ENCODE results near the gene KLF16.
"Not testable (repeated sequence)": the region's sequence is repeated elsewhere in the genome, so short reads cannot be mapped to it uniquely, and the experiment has no call there.

KLF16 gene

DNA sequence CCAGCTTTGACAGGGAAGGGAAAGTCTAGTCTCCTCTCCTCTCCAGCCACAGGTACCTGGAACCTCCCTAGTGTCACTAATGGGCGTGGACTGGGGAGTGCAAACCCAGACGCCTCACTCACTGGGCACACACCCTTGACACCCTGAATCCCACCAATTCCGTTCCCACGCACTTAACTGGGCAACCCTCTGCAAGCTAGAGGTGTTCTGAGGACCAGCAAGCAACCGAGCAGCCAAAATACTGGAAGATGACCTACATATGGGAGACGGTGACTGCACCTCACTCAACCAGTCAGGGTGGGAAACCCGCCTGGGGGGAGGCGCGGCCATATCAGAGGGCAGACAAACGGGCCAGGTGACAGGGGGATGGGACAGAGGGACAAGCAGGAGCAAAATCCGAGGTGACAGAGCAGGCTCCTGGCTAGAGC is 20.9 kb upstream of the KLF16 start:
- no peak for DNase-seq (ENCODE audit: low spot score)

- no peak for DNase-seq (ENCODE audit: low spot score)
Measured at GRCh38 chr19:1883784-1884183, 20.4 kb upstream of the KLF16 start.

DNA sequence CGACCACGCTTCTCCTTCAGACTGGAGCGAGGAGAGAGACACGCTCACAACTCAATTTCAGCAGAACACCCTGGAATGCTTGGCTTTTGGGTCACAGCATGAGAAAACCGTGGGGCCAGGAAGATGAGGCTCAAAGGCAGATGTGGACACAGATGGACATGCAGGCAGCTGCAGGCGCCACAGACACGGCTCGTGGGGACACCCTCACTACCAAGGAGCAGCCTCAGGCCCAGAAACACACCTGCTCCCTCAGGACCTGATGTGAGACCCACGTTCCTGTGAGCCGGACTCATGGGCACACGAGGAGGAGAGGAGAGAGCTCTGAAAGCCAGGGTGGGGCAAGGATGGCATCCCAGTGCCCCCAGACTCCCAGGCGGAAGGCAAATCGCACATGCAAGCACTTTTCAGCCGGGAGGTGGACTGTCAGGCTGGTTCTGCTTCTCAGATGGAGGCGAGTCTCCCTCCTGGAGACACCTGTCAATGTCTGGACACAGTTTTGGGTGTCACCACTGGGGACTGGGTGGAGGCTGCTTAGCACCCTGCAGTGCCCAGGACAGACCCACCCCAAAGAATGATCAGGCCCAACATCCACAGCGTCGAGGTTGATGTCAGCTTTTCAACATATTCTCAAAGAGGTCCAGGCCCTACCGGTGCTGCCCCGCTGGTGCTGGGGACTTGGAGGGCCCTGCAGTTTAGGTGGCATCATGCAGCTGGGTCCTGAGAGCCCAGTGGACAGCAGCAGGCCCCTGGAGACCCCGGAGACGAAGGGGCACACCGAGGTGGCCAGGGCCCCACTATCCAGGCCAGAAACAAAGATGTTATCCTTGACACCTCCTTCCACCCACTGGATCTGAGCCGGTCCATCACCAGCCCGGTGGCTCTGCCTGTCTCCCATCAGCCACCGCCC is 19.7 kb upstream of the KLF16 start:
- no peak for DNase-seq (ENCODE audit: low spot score)

- no peak for DNase-seq (ENCODE audit: low spot score)
Measured at GRCh38 chr19:1882089-1882785, 18.9 kb upstream of the KLF16 start.

DNA sequence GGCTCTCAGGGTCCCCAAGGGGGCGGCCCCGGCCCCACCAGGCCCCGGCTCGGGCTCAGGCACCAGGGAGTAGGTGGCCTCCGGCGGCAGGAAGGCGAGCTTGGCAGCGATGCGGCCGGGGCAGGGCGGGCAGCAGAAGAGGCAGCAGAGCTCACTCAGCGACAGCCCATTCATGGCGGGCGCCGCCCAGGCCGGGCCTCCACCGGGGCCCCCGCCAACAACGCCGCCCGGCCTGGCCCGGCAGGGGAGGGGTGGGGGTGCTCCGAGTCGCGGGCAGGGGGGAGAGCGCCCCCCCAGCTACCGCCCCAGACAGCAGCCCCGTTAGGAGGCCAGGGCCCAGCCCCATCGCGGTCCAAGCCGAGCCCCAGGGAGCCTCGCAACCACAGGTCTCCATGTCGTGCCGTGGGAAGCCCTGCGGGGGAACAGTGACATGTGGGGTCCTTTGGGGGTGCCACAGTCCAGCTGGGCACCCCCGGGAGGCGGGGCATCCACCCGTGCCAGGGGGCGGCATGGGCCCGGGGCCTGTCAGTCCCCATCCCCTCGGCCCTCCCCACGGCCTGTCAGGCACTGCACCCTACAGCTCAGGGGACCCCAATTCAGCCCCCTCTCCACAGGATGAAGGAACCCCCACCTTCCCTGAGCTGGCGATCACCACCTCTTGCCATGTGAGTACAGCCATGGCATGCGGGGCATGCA is 18.2 kb upstream of the KLF16 start:
- DNase-seq (ENCODE audit: low spot score), result not testable (repeated sequence)

DNA sequence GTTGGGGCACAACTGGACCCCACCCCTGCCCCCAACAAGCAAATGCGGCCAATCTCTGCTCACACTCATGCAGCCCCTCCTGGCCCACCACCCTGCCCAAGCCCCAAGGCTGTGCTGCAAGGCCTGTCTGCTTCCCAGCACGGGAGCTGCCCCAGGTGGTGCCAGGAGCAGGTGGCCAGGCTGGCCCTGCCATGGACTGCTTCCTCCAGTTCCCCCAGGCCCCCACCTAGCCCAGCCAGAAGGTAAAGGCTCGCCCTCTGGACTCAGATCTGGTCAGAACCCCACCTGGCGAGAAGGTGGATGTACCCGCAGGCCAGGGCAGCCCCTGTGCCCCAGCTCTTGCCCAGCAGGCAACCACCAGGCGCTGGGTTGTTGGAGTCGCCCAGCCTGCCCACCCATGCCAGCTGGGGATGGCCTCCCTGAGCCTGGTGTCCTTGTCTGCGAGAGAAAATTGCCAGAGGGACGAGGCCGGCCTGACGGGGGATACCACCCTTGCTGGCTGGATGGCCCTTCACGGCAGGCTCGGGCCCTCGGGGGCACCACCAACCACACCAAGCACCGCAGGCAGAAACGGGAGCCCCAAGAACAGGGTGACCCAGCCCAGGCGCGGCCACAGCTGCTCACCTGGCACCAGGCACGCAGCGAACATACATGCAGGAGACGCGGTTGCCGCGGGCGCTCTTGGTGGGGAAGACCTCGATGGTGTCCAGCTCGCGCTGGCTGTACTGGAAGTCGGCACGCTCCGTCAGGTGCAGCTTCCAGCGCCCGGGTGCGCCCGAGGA is 17.4 kb upstream of the KLF16 start:
- no peak for DNase-seq (ENCODE audit: low spot score)

GRCh38 chr19:1879982-1880381 is 16.6 kb upstream of the KLF16 start:
- DNase-seq (ENCODE audit: low spot score), result not testable (repeated sequence)

DNA sequence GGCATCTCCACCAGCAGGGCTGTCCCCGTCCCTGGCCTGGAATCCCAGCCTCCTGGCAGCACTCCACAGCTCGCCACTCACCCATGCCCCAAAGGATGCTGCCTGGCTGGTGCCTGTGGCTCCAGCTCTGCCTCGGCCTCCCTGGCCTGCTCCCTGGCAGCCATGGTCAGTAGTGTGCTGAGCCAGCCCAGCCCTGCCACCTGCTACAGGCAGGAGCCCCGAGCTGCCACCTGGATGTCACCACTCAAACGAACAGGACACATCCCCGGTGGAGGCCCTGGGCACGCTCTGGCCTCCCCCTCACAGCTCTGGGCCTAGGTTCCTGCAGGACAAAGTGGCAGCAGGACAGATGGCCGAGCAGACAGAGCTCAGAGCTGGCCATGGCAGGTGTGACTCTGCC is 15.2 kb upstream of the KLF16 start:
- DNase-seq (ENCODE audit: low spot score), result not testable (repeated sequence)

DNA sequence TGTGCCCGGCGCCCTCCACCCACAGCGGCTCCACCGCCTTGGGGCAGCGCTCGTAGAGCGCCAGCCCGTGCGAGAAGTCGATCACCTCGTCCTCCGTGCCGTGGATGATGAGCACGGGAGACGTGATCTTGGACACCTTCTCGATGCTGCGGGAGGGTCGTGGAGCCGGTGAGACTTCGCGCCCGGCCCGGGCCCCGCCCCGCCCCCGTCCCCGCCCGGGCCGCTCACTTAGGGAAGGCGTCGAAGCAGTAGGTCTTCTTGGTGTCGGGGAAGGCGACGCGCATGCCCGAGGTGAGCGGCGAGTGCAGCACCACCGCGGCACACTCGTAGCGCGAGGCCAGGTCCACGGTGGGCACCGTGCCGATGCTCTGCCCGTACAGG is 13.9 kb upstream of the KLF16 start:
- not testable (repeated sequence) for DNase-seq (ENCODE audit: low spot score)

GRCh38 chr19:1876496-1877279 is 13.3 kb upstream of the KLF16 start:
- DNase-seq (ENCODE audit: low spot score), result not testable (repeated sequence)

GRCh38 chr19:1875646-1876495 is 12.5 kb upstream of the KLF16 start:
- peak; percentile 93 for DNase-seq (ENCODE audit: low spot score)

GRCh38 chr19:1875265-1875645 is 11.9 kb upstream of the KLF16 start:
- not testable (repeated sequence) for DNase-seq (ENCODE audit: low spot score)

DNA sequence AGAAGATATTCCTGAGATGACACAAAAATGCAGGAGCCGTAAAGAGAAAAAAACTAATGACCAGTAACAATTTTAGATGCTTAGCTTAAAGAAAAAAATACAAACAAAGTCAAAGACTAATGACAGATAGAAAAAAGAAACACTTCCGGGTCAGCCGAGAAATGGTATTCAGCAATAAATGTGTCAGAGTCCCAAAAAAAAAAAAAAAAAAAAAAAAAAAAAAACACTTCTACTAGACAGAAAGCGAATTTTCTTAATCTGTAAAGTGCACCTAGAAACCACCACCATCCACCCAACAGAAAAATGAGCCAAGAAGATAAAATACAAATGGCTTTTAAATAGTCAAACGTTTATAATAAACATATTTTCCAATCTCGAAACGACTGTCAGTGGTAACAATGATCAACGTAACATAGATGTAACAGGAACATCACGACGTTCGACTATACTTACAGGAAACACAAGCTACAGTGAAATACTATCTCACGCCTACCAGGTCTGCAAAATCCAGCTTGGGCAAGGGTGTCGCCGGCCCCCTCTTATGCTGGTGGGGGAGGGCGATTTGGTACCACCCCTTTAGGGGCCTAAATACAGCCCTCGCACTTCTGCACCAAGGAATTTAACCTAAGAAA is 11.3 kb upstream of the KLF16 start:
- no peak for DNase-seq (ENCODE audit: low spot score)

GRCh38 chr19:1873524-1874473 is 10.4 kb upstream of the KLF16 start:
- no peak for DNase-seq (ENCODE audit: low spot score)

GRCh38 chr19:1872807-1873523 is 9.6 kb upstream of the KLF16 start:
- DNase-seq (ENCODE audit: low spot score), result no peak

DNA sequence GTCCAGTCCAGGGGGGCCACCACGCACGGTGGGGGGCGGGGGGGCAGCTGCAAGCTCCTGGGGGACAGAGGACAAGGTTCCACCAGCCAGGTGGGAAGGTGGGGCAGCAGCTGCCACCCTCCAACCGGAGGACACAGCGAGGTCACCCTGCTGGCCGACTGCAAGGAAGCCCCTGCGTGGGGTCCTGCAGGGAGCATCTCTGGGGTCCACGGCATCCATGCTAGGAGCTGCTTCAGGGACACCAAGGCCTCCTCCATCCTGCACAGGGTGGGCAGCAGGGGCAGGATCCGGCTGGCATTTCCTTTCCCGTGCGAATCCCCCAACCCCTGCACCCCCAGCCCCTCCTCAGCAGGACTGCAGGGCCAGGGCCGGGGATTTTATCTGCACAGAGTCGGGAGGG is 8.3 kb upstream of the KLF16 start:
- no peak for DNase-seq (ENCODE audit: low spot score)

DNA sequence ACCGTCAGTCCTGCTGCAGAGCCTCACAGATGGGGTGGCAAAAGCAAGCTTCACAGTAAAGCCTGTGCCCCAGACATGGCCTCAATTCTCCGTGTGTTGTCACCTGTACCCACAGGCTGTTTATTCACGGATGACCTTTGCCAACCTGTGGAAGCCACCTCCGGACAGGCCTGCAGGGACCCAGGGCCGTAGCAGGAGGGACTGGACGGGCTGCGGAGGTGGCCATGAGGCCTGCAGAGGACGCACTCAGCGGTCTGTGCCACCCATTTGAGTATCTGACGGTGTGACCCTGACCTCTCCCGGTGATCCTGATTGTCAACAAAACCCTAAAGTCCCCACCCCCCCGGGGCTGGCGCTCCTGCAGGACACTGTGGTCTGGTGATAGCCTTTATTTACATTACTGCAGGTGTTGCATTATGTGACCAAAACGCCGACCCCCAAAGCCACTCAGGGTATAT is 7.8 kb upstream of the KLF16 start:
- DNase-seq (ENCODE audit: low spot score), result no peak

DNA sequence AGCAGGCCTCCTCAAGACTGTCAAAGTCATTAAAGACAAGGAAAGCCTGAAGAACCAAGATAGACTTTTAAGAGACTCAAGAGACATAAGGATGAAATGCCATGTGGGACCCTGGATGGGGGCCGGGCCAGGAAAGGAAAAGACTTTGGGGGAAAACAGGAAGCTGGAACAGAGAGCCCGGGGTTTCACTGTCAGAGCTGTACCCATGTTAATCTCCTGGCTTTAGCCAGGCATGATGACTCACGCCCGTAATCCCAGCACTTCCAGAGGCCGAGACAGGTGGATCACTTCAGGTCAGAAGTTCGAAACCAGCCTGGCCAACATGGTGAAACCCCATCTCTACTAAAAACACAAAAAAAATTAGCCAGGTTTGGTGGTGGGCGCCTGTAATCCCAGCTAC is 5.6 kb upstream of the KLF16 start:
- no peak for DNase-seq (ENCODE audit: low spot score)
